Tibial nerve (tissue), 3 donors: ENCODE results near the gene RTKN.
A peak's percentile ranks its signal among the peaks of the same experiment; 100 is the strongest.

Experiments used
- CTCF ChIP-seq, 5 experiments: fragments of 200-600 bp in 3 of 5; fragments of 450-650 bp in 2 of 5; sonication (generic) in 3 of 5; IDR thresholded peaks; one replicate each; pipeline ENCODE4 v1.5.1; 2016 to 2019; ENCODE audit warnings: antibody characterized with exemption in 5 of 5, mild to moderate bottlenecking in 3 of 5, moderate library complexity in 2 of 5
- POLR2A ChIP-seq, 2 donors: fragments of 450-650 bp; IDR thresholded peaks; one replicate each; pipeline ENCODE4 v1.6.1; 2017; ENCODE audit warnings: antibody characterized with exemption in 2 of 2, mild to moderate bottlenecking in 2 of 2, moderate library complexity in 2 of 2

- peak; percentile 90 to 98 (median 97) for TF ChIP-seq CTCF (IDR thresholded peaks at IDR 0.05)
- peak in 1 of 2 donors; percentile 45 for TF ChIP-seq POLR2A (IDR thresholded peaks at IDR 0.05)
These were observed 49.9 kb downstream of the RTKN start for GRCh38 chr2:74391580-74392448.
